Loucy (cell line): ENCODE results near the gene XDH.

Experiments
- EZH2phosphoT487 ChIP-seq: fragments of 200-600 bp; IDR thresholded peaks from 2 replicates; pipeline ENCODE4 v1.6.1; 2018; ENCODE audit warnings: antibody characterized with exemption, mild to moderate bottlenecking, moderate library complexity, borderline replicate concordance
- TF ChIP-seq, protein P1 (sequence below): fragments of 200-600 bp; sonication (generic); conservative IDR thresholded peaks from 2 replicates; pipeline ENCODE4 v1.5.1; 2014; ENCODE audit warnings: mild to moderate bottlenecking, antibody characterized with exemption, low read length

DNA sequence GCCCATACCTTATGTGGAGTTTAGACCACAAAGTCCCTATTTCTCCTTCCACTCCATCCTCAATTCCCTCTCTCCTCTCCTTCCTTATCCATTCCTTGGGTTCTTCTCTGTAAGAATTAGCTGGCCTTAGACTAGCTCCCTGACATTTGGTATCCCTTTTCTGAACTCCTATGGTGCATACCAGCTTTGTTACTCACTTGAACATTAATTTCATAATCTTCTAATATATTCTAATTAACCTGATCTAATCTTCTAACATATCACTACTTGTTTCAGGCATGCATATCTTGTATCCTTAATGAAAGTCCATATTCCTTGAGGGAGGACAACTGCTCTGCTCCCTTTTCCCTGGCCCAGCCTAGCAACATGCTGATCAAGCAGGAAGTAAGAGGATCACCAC lies 114.2 kb downstream of the XDH start:
- TF ChIP-seq, protein P1, sequence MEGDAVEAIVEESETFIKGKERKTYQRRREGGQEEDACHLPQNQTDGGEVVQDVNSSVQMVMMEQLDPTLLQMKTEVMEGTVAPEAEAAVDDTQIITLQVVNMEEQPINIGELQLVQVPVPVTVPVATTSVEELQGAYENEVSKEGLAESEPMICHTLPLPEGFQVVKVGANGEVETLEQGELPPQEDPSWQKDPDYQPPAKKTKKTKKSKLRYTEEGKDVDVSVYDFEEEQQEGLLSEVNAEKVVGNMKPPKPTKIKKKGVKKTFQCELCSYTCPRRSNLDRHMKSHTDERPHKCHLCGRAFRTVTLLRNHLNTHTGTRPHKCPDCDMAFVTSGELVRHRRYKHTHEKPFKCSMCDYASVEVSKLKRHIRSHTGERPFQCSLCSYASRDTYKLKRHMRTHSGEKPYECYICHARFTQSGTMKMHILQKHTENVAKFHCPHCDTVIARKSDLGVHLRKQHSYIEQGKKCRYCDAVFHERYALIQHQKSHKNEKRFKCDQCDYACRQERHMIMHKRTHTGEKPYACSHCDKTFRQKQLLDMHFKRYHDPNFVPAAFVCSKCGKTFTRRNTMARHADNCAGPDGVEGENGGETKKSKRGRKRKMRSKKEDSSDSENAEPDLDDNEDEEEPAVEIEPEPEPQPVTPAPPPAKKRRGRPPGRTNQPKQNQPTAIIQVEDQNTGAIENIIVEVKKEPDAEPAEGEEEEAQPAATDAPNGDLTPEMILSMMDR, result no peak
- no peak for TF ChIP-seq EZH2phosphoT487
